Activated CD8-positive, alpha-beta T cell treated with anti-CD3 and anti-CD28 coated beads, Interleukin-2, amount 10 ng/mL, durations not matched to agents 7 days and 5 days (primary cell): ENCODE measurements around the gene PMPCA. TPM values are rescaled to one million over a fixed set of nuclear protein-coding genes. Genes with fewer than 3 reads are reported as not detected.

Experiments used
- ATAC-seq: fragments of 150-1000 bp; cut with Tn5 transposase; one replicate; pipeline ENCODE4 v1.10.0; 2021; ENCODE audit warnings: moderate library complexity
- CTCF ChIA-PET: fragments of 350-600 bp; sonication (Branson Sonifier 250); formaldehyde crosslinking; loops from one replicate; lab custom pipeline; 2021; ENCODE audit warnings: antibody characterized with exemption; lab: Charles Lee
- POLR2A ChIA-PET: fragments of 350-600 bp; sonication (Branson Sonifier 250); formaldehyde crosslinking; loops from one replicate; lab custom pipeline; 2021; ENCODE audit warnings: antibody characterized with exemption; lab: Charles Lee
- DNase-seq: peaks from one replicate; pipeline ENCODE4 v3.0.0-alpha.2; 2020
- H3K27ac Mint-ChIP-seq: one replicate; pipeline ENCODE4 v1.8.0; 2021; ENCODE audit warnings: mild to moderate bottlenecking, mixed read lengths
- H3K27me3 Mint-ChIP-seq: one replicate; pipeline ENCODE4 v1.8.0; 2021; ENCODE audit warnings: low read depth, mixed read lengths
- H3K36me3 Mint-ChIP-seq: one replicate; pipeline ENCODE4 v1.8.0; 2021; ENCODE audit warnings: low read depth, mixed read lengths
- H3K4me1 Mint-ChIP-seq: one replicate; pipeline ENCODE4 v1.8.0; 2021; ENCODE audit warnings: low read depth, mixed read lengths
- H3K4me3 Mint-ChIP-seq: one replicate; pipeline ENCODE4 v1.8.0; 2021; ENCODE audit warnings: mild to moderate bottlenecking, mixed read lengths
- H3K9me3 Mint-ChIP-seq: one replicate; pipeline ENCODE4 v1.8.0; 2022; ENCODE audit warnings: mixed read lengths; ENCODE audit not compliant: insufficient read depth
- total RNA-seq, 2 experiments: library from RNA; stranded (reverse); gene quantifications; one replicate each; pipeline ENCODE4 v1.2.3, GENCODE V29; 2021

The PMPCA gene
- total RNA-seq, 2 experiments from 2014 or later: 56.5 to 57.5 TPM

GRCh38 chr9:136375096-136375495 lies 35.4 kb upstream of the PMPCA start:
- ChIA-PET POLR2A (no interaction called here), CTCF (no interaction called here)
- H3K4me1 Mint-ChIP-seq: peaks cover 3% of the 10 kb centered on the region
- no peak overlapping the region for H3K27ac Mint-ChIP-seq
- no peak for ATAC-seq
- no peaks in the 10 kb centered on the region for H3K27me3 Mint-ChIP-seq
- no peak overlapping the region for H3K4me3 Mint-ChIP-seq
- no peaks in the 10 kb centered on the region for H3K36me3 Mint-ChIP-seq
- no peak for DNase-seq
- no peaks in the 10 kb centered on the region for H3K9me3 Mint-ChIP-seq

- ATAC-seq (no peak), DNase-seq (no peak)
- Mint-ChIP-seq H3K36me3 (no peaks in the 10 kb centered on the region), H3K4me1 (peaks cover 3% of the 10 kb centered on the region), H3K4me3 (no peak overlapping the region), H3K27me3 (no peaks in the 10 kb centered on the region), H3K27ac (no peak overlapping the region), H3K9me3 (no peaks in the 10 kb centered on the region)
- ChIA-PET POLR2A (interaction anchor here (1.6 kb wide), 1 partner anchor 10 kb away, joined by 4 read pairs; no protein-coding TSS in a partner anchor), CTCF (interaction anchor here (1.1 to 1.7 kb wide), 2 partner anchors 13 to 15 kb away, joined by 3 to 5 read pairs; partner anchors contain the start of gene DNLZ)
Measured at GRCh38 chr9:136376457-136376856, 34.0 kb upstream of the PMPCA start.

- Mint-ChIP-seq H3K36me3 (peaks cover 1% of the 10 kb centered on the region), H3K27me3 (no peaks in the 10 kb centered on the region), H3K27ac (no peak overlapping the region), H3K4me3 (no peak overlapping the region), H3K4me1 (peaks cover 3% of the 10 kb centered on the region), H3K9me3 (no peaks in the 10 kb centered on the region)
- ATAC-seq: no peak
- no peak for DNase-seq
- CTCF ChIA-PET: interaction anchor here (1.1 to 1.7 kb wide), 2 partner anchors 14 kb away, joined by 3 to 5 read pairs; partner anchors contain the start of gene DNLZ
- POLR2A ChIA-PET: interaction anchor here (1.6 kb wide), 1 partner anchor 11 kb away, joined by 4 read pairs; no protein-coding TSS in a partner anchor
Measured at GRCh38 chr9:136377341-136378169, 32.9 kb upstream of the PMPCA start.

- CTCF ChIA-PET: interaction anchor here (1.7 kb wide), 1 partner anchor 15 kb away, joined by 5 read pairs; the partner anchor contains the start of gene DNLZ
- H3K4me1 Mint-ChIP-seq: no peaks in the 10 kb centered on the region
- DNase-seq (no peak), ATAC-seq (no peak)
- POLR2A ChIA-PET: no interaction called here
- no peaks in the 10 kb centered on the region for H3K9me3 Mint-ChIP-seq
- H3K4me3 Mint-ChIP-seq: no peak overlapping the region
- H3K36me3 Mint-ChIP-seq: peaks cover 5% of the 10 kb centered on the region
- H3K27ac Mint-ChIP-seq: no peak overlapping the region
- no peaks in the 10 kb centered on the region for H3K27me3 Mint-ChIP-seq
Measured at GRCh38 chr9:136378170-136379002, 32.1 kb upstream of the PMPCA start.

GRCh38 chr9:136379003-136379287 lies 31.5 kb upstream of the PMPCA start:
- H3K36me3 Mint-ChIP-seq: peaks cover 7% of the 10 kb centered on the region
- no peak overlapping the region for H3K27ac Mint-ChIP-seq
- DNase-seq (no peak), ATAC-seq (no peak)
- ChIA-PET POLR2A (no interaction called here), CTCF (no interaction called here)
- peaks cover 2% of the 10 kb centered on the region for H3K4me1 Mint-ChIP-seq
- no peaks in the 10 kb centered on the region for H3K9me3 Mint-ChIP-seq
- H3K27me3 Mint-ChIP-seq: no peaks in the 10 kb centered on the region
- no peak overlapping the region for H3K4me3 Mint-ChIP-seq

GRCh38 chr9:136379401-136379800 lies 31.1 kb upstream of the PMPCA start:
- no peaks in the 10 kb centered on the region for H3K27me3 Mint-ChIP-seq
- no peak for ATAC-seq
- H3K9me3 Mint-ChIP-seq: no peaks in the 10 kb centered on the region
- H3K4me3 Mint-ChIP-seq: no peak overlapping the region
- ChIA-PET POLR2A (no interaction called here), CTCF (no interaction called here)
- DNase-seq: no peak
- H3K36me3 Mint-ChIP-seq: peaks cover 12% of the 10 kb centered on the region
- H3K27ac Mint-ChIP-seq: no peak overlapping the region
- H3K4me1 Mint-ChIP-seq: peaks cover 7% of the 10 kb centered on the region

- ChIA-PET CTCF (no interaction called here), POLR2A (no interaction called here)
- H3K27ac Mint-ChIP-seq: no peak overlapping the region
- H3K27me3 Mint-ChIP-seq: no peaks in the 10 kb centered on the region
- no peaks in the 10 kb centered on the region for H3K9me3 Mint-ChIP-seq
- DNase-seq (no peak), ATAC-seq (no peak)
- H3K4me3 Mint-ChIP-seq: no peak overlapping the region
- H3K36me3 Mint-ChIP-seq: peaks cover 17% of the 10 kb centered on the region
- peaks cover 11% of the 10 kb centered on the region for H3K4me1 Mint-ChIP-seq
Measured at GRCh38 chr9:136379891-136380290, 30.6 kb upstream of the PMPCA start.

GRCh38 chr9:136380381-136380780 lies 30.1 kb upstream of the PMPCA start:
- peaks cover 22% of the 10 kb centered on the region for H3K36me3 Mint-ChIP-seq
- H3K4me3 Mint-ChIP-seq: no peak overlapping the region
- H3K27me3 Mint-ChIP-seq: no peaks in the 10 kb centered on the region
- H3K9me3 Mint-ChIP-seq: no peaks in the 10 kb centered on the region
- ATAC-seq (no peak), DNase-seq (no peak)
- ChIA-PET CTCF (no interaction called here), POLR2A (no interaction called here)
- H3K4me1 Mint-ChIP-seq: peaks cover 16% of the 10 kb centered on the region
- no peak overlapping the region for H3K27ac Mint-ChIP-seq

GRCh38 chr9:136381311-136381710 lies 29.1 kb upstream of the PMPCA start:
- Mint-ChIP-seq H3K36me3 (peaks cover 30% of the 10 kb centered on the region), H3K9me3 (no peaks in the 10 kb centered on the region), H3K27ac (no peak overlapping the region), H3K4me3 (no peak overlapping the region), H3K27me3 (no peaks in the 10 kb centered on the region), H3K4me1 (peaks cover 24% of the 10 kb centered on the region)
- ATAC-seq (no peak), DNase-seq (no peak)
- ChIA-PET CTCF (no interaction called here), POLR2A (no interaction called here)

GRCh38 chr9:136381966-136382513 lies 28.4 kb upstream of the PMPCA start:
- ChIA-PET POLR2A (no interaction called here), CTCF (no interaction called here)
- H3K27ac Mint-ChIP-seq: no peak overlapping the region
- DNase-seq: no peak
- H3K36me3 Mint-ChIP-seq: peaks cover 33% of the 10 kb centered on the region
- no peaks in the 10 kb centered on the region for H3K27me3 Mint-ChIP-seq
- peaks cover 24% of the 10 kb centered on the region for H3K4me1 Mint-ChIP-seq
- no peak for ATAC-seq
- H3K9me3 Mint-ChIP-seq: no peaks in the 10 kb centered on the region
- no peak overlapping the region for H3K4me3 Mint-ChIP-seq

- DNase-seq (no peak), ATAC-seq (no peak)
- no peak overlapping the region for H3K27ac Mint-ChIP-seq
- peaks cover 42% of the 10 kb centered on the region for H3K36me3 Mint-ChIP-seq
- no peak overlapping the region for H3K4me3 Mint-ChIP-seq
- H3K9me3 Mint-ChIP-seq: no peaks in the 10 kb centered on the region
- POLR2A ChIA-PET: no interaction called here
- CTCF ChIA-PET: no interaction called here
- H3K4me1 Mint-ChIP-seq: peaks cover 24% of the 10 kb centered on the region
- no peaks in the 10 kb centered on the region for H3K27me3 Mint-ChIP-seq
Measured at GRCh38 chr9:136383436-136383835, 27.0 kb upstream of the PMPCA start.
